Measurements from ENCODE around the gene NCL. TPM values are rescaled to one million over a fixed set of nuclear protein-coding genes. Genes with fewer than 3 reads are reported as not detected.
"Not testable (repeated sequence)": the region's sequence is repeated elsewhere in the genome, so short reads cannot be mapped to it uniquely, and the experiment has no call there.

NCL gene
- polyA plus RNA-seq, 3 donors from 2014 or later = 110 to 602 (median 239) TPM

GRCh38 chr2:231404183-231404578, 60.1 kb downstream of the NCL start:
- H3K36me3 Mint-ChIP-seq; H3K9me3 Mint-ChIP-seq; DNase-seq; H3K27me3 Mint-ChIP-seq (ENCODE audit: low read depth in 3 of 3); H3K4me3 Mint-ChIP-seq: not testable (repeated sequence)
- peaks cover 26 to 36% of the 10 kb centered on the region in 2 donors for H3K4me1 Mint-ChIP-seq
- H3K27ac Mint-ChIP-seq = peak overlapping the region in 5 of 6 donors; percentile 26 to 85 (median 40)

Other genes starting within 250 kb of the NCL start
- gene B3GNT7, start 68.8 kb downstream of the NCL start, polyA plus RNA-seq = 1 to 10 TPM; 5.8 to 8.9 (median 7.8) TPM
- 10 to 100 TPM; 34.6 to 54.4 (median 37.2) TPM for gene NMUR1, start 66.0 kb upstream of the NCL start, polyA plus RNA-seq
- gene TEX44, start 128.4 kb upstream of the NCL start, polyA plus RNA-seq = not detected
- gene PTMA, start 244.0 kb upstream of the NCL start, polyA plus RNA-seq = 1,000 to 10,000 TPM in 2 of 3 donors, 100 to 1,000 TPM in 1; 953 to 2,361 (median 1,987) TPM

Measured in immature natural killer cell (primary cell).